GM19455 (cell line): ENCODE results near the gene NELL2.

ENCODE experiments used
- ATAC-seq: cut with Tn5 transposase; IDR thresholded peaks from one replicate; pipeline ENCODE4 v1.9.1; 2021; ENCODE audit not compliant: unreplicated experiment

The NELL2 gene

GRCh38 chr12:44551631-44552030 is 324.5 kb downstream of the NELL2 start:
- ATAC-seq = no peak

GRCh38 chr12:44550377-44550776 is 325.7 kb downstream of the NELL2 start:
- ATAC-seq = no peak

- ATAC-seq = no peak
Measured at GRCh38 chr12:44546060-44546459, 330.1 kb downstream of the NELL2 start.

- ATAC-seq = no peak
Measured at GRCh38 chr12:44544018-44544417, 332.1 kb downstream of the NELL2 start.

GRCh38 chr12:44542716-44543115 is 333.4 kb downstream of the NELL2 start:
- ATAC-seq = no peak

- ATAC-seq = no peak
Measured at GRCh38 chr12:44537354-44537753, 338.8 kb downstream of the NELL2 start.

GRCh38 chr12:44532940-44533339 is 343.2 kb downstream of the NELL2 start:
- ATAC-seq = no peak

GRCh38 chr12:44531320-44531971 is 344.7 kb downstream of the NELL2 start:
- no peak for ATAC-seq

- ATAC-seq = no peak
Measured at GRCh38 chr12:44526655-44527182, 349.4 kb downstream of the NELL2 start.

GRCh38 chr12:44525806-44526654 is 350.1 kb downstream of the NELL2 start:
- ATAC-seq = no peak

- no peak for ATAC-seq
Measured at GRCh38 chr12:44523828-44524227, 352.3 kb downstream of the NELL2 start.

GRCh38 chr12:44521702-44522101 is 354.4 kb downstream of the NELL2 start:
- no peak for ATAC-seq

GRCh38 chr12:44519931-44520330 is 356.2 kb downstream of the NELL2 start:
- no peak for ATAC-seq

- no peak for ATAC-seq
Measured at GRCh38 chr12:44511289-44511688, 364.8 kb downstream of the NELL2 start.

GRCh38 chr12:44510510-44510909 is 365.6 kb downstream of the NELL2 start:
- ATAC-seq = no peak

- no peak for ATAC-seq
Measured at GRCh38 chr12:44510076-44510475, 366.0 kb downstream of the NELL2 start.

GRCh38 chr12:44509471-44509870 is 366.6 kb downstream of the NELL2 start:
- no peak for ATAC-seq

GRCh38 chr12:44507461-44507860 is 368.7 kb downstream of the NELL2 start:
- ATAC-seq = no peak

- ATAC-seq = no peak
Measured at GRCh38 chr12:44504799-44505198, 371.3 kb downstream of the NELL2 start.

GRCh38 chr12:44503329-44503728 is 372.8 kb downstream of the NELL2 start:
- ATAC-seq = no peak

GRCh38 chr12:44502681-44503080 is 373.4 kb downstream of the NELL2 start:
- ATAC-seq = no peak

- ATAC-seq = no peak
Measured at GRCh38 chr12:44500423-44500822, 375.7 kb downstream of the NELL2 start.
